ENCODE results near the gene SYT2.
"Not testable (repeated sequence)": the region's sequence is repeated elsewhere in the genome, so short reads cannot be mapped to it uniquely, and the experiment has no call there.

- not testable (repeated sequence) for TF ChIP-seq CTCF (IDR thresholded peaks at IDR 0.05 in 8 of 11, conservative IDR thresholded peaks at IDR 0.05 in 3 of 11); POLR2AphosphoS5 (IDR thresholded peaks at IDR 0.05)
Observed at GRCh38 chr1:202638701-202639305, 71.5 kb downstream of the SYT2 start.

All from spleen (tissue), 7 donors.